ENCODE data around the gene ZMYND10. TPM values are rescaled to one million over a fixed set of nuclear protein-coding genes. Genes with fewer than 3 reads are reported as not detected.

ZMYND10 gene
- total RNA-seq, 4 donors from 2014 or later: 0.30 to 1.7 (median 1.3) TPM; not detected in 1

DNA sequence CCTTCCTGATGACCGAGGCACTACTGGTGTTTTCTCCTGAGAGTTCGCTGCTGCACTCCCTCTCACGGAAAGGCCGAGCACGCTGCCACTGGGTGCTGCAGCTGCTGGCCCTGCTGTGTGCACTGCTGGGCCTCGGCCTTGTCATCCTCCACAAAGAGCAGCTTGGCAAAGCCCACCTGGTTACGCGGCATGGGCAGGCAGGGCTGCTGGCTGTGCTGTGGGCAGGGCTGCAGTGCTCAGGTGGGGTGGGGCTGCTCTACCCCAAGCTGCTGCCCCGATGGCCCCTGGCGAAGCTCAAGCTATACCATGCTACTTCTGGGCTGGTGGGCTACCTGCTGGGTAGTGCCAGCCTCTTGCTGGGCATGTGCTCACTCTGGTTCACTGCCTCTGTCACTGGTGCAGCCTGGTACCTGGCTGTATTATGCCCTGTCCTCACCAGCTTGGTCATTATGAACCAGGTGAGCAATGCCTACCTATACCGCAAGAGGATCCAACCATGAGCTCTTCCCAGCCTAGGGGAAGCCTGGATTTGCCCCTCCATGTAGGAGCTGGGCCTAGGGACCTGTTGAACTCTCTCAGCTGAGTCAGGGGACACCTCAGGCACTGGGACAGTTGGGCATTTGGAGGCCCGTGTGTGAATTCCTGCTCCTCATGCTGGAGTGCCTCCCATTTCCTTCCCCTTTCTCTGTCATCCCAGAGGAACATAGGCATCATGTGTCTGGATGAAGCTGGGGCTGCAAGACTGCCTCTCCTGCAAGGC is 7.9 kb upstream of the ZMYND10 start:
- peaks cover 0 to 62% (median 12%) of the 10 kb centered on the region in 3 donors for H3K36me3 ChIP-seq
- H3K4me1 ChIP-seq: peaks cover 8 to 83% (median 50%) of the 10 kb centered on the region in 4 donors

DNA sequence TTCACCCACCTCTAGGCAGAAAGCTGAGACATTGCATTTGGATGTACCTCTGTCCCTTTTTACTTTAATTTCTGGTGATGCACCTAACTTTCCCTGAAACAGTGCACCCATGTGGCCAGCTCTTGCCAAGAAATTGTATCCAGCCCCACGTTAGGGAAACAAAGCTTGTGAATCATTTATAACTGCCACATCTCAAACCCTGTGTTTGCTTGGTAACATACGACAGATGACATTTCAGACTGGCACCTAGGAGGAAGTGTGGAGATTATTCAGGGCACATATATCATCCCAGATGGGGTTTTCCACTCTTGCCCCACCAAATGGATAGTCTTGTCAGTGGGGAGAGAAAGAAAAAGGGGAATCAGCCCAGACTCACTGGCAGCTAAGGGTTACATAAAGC is 7.2 kb upstream of the ZMYND10 start:
- Histone ChIP-seq H3K27ac (no peak overlapping the region), H3K4me3 (no peak overlapping the region), H3K36me3 (peaks cover 0 to 68% (median 12%) of the 10 kb centered on the region in 3 donors), H3K4me1 (peaks cover 5 to 83% (median 43%) of the 10 kb centered on the region in 4 donors), H3K27me3 (no peaks in the 10 kb centered on the region), H3K9me3 (no peaks in the 10 kb centered on the region)
- TF ChIP-seq, protein P1, sequence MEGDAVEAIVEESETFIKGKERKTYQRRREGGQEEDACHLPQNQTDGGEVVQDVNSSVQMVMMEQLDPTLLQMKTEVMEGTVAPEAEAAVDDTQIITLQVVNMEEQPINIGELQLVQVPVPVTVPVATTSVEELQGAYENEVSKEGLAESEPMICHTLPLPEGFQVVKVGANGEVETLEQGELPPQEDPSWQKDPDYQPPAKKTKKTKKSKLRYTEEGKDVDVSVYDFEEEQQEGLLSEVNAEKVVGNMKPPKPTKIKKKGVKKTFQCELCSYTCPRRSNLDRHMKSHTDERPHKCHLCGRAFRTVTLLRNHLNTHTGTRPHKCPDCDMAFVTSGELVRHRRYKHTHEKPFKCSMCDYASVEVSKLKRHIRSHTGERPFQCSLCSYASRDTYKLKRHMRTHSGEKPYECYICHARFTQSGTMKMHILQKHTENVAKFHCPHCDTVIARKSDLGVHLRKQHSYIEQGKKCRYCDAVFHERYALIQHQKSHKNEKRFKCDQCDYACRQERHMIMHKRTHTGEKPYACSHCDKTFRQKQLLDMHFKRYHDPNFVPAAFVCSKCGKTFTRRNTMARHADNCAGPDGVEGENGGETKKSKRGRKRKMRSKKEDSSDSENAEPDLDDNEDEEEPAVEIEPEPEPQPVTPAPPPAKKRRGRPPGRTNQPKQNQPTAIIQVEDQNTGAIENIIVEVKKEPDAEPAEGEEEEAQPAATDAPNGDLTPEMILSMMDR (IDR thresholded peaks at IDR 0.05): no peak
- TF ChIP-seq EP300 (IDR thresholded peaks at IDR 0.05) (no peak), POLR2A (IDR thresholded peaks at IDR 0.05) (no peak)
- DNase-seq (ENCODE audit: low spot score in 2 of 2): no peak
- 34 to 40% methylated on average over 2 of the region's 2 CpGs for WGBS, 2 donors

More for the DNA sequence above, 7.9 kb upstream of the ZMYND10 start:
- no peak for DNase-seq (ENCODE audit: low spot score in 2 of 2)
- Histone ChIP-seq H3K27me3 (no peaks in the 10 kb centered on the region), H3K4me3 (no peak overlapping the region), H3K9me3 (no peaks in the 10 kb centered on the region), H3K27ac (no peak overlapping the region)
- no peak for TF ChIP-seq EP300 (IDR thresholded peaks at IDR 0.05)
- TF ChIP-seq POLR2A (IDR thresholded peaks at IDR 0.05): no peak
- TF ChIP-seq, protein P1 (IDR thresholded peaks at IDR 0.05): no peak
- 74 to 79% methylated on average over 8 to 10 of the region's 12 CpGs for WGBS, 2 donors

DNA sequence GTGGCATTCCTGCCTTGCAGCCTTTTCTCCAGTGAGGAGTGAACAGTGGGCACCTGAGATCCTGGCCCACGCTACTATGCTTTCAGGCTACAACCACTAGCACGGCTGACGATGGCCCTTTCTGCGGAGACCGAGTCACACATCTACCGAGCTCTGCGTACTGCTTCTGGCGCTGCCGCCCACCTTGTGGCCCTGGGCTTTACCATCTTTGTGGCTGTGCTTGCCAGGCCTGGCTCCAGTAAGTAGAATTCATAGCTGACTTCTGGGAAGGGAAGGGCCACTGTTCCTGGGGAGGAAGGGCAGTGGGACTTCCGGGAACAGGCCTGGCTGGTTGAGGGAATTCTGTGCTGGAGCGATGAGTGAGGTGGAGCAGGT is 5.8 kb upstream of the ZMYND10 start:
- Histone ChIP-seq H3K36me3 (peaks cover 0 to 59% (median 12%) of the 10 kb centered on the region in 3 donors), H3K27me3 (no peaks in the 10 kb centered on the region), H3K4me3 (peak overlapping the region; percentile 49 to 87 (median 75)), H3K9me3 (no peaks in the 10 kb centered on the region), H3K27ac (peak overlapping the region; percentile 74 to 96 (median 88)), H3K4me1 (peaks cover 0 to 79% (median 29%) of the 10 kb centered on the region in 4 donors)
- TF ChIP-seq, protein P1 (IDR thresholded peaks at IDR 0.05): no peak
- no peak for TF ChIP-seq EP300 (IDR thresholded peaks at IDR 0.05)
- no peak for TF ChIP-seq POLR2A (IDR thresholded peaks at IDR 0.05)
- DNase-seq (ENCODE audit: low spot score in 2 of 2): no peak
- WGBS, 2 donors: 56 to 64% methylated on average over 9 to 11 of the region's 11 CpGs

DNA sequence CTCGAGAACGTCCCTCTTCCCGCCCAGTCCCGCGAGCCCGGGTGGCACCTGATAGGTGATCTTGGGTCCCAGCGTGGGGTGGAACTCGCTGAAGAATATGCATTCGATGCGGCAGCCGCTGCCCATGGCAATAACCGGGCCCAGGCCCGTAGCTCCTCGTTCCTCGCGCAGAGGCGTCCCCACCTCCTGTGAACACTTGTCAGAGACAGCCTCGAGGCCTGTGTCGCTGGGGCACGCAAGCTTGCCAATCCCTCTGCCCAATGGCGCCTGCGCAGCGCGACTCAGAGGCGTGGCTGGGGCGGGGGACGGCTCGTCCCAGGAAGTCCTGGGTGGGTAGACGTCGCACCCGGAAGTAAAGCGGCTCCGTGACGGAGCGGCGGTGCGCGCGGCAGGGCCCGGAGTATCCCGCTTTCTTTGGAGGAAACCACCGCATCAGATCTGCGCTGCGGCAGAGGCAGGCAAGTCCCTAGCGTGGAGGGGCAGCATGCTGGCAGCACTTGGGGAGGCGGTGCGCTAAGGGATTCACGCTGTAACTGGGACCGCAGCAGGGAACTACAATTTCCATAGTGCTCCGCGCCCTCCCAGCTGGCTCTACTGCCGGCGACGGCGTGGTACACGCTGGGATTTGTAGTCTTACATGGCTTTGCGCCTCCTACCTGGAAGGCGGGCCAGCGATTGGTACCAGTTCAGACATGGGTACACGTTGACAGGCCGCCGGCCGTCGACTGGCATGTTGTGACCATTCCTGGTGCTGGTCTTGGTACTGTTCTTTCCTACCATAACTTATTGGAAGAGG is 5.2 kb upstream of the ZMYND10 start, which contains the start of the genes CYB561D2 and NPRL2:
Gene CYB561D2, plus strand, starts transcription at position 336 of the 796 bp plus-strand sequence. CDS start 572 bp downstream, outside the sequence.
Gene NPRL2, minus strand, starts transcription at position 249 of the 796 bp plus-strand sequence. Its CDS starts 123 bp downstream, at position 126.
- H3K4me3 ChIP-seq: peak within 1 kb of the TSS; percentile 49 to 87 (median 75)
- H3K27ac ChIP-seq: peak within 1 kb of the TSS; percentile 74 to 96 (median 88)
- H3K9me3 ChIP-seq: no peaks in the 10 kb centered on the region
- TF ChIP-seq POLR2A (IDR thresholded peaks at IDR 0.05) (peak; percentile 61 to 83), EP300 (IDR thresholded peaks at IDR 0.05) (peak; percentile 90 to 92)
- TF ChIP-seq, protein P1 (IDR thresholded peaks at IDR 0.05): peak in 2 of 5 experiments; percentile 5 to 55
- DNase-seq (ENCODE audit: low spot score in 2 of 2): peak; percentile 87 to 92
- H3K27me3 ChIP-seq: no peaks in the 10 kb centered on the region
- peaks cover 0 to 77% (median 24%) of the 10 kb centered on the region in 4 donors for H3K4me1 ChIP-seq
- H3K36me3 ChIP-seq: peaks cover 0 to 54% (median 12%) of the 10 kb centered on the region in 3 donors
- WGBS, 2 donors: 0 to 3% methylated on average over 12 to 48 of the region's 64 CpGs
